ENCODE measurements around the gene SMIM29. TPM values are rescaled to one million over a fixed set of nuclear protein-coding genes. Genes with fewer than 3 reads are reported as not detected.

Gene SMIM29
- total RNA-seq, 4 donors from 2014 or later = 5.2 to 44.3 (median 20.0) TPM

GRCh38 chr6:34213772-34214171 is 35.0 kb downstream of the SMIM29 start:
- TF ChIP-seq POLR2A (IDR thresholded peaks at IDR 0.05) = no peak
- TF ChIP-seq, protein P1, sequence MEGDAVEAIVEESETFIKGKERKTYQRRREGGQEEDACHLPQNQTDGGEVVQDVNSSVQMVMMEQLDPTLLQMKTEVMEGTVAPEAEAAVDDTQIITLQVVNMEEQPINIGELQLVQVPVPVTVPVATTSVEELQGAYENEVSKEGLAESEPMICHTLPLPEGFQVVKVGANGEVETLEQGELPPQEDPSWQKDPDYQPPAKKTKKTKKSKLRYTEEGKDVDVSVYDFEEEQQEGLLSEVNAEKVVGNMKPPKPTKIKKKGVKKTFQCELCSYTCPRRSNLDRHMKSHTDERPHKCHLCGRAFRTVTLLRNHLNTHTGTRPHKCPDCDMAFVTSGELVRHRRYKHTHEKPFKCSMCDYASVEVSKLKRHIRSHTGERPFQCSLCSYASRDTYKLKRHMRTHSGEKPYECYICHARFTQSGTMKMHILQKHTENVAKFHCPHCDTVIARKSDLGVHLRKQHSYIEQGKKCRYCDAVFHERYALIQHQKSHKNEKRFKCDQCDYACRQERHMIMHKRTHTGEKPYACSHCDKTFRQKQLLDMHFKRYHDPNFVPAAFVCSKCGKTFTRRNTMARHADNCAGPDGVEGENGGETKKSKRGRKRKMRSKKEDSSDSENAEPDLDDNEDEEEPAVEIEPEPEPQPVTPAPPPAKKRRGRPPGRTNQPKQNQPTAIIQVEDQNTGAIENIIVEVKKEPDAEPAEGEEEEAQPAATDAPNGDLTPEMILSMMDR (IDR thresholded peaks at IDR 0.05) = no peak
- H3K27ac ChIP-seq = no peak overlapping the region
- H3K9me3 ChIP-seq = no peaks in the 10 kb centered on the region
- intact Hi-C loops (cut with DNase I; ENCODE audit: low total_unique reads) = no loop called here
- no peak for DNase-seq
- no peak overlapping the region for H3K4me3 ChIP-seq
- no peaks in the 10 kb centered on the region for H3K36me3 ChIP-seq
- H3K27me3 ChIP-seq = no peaks in the 10 kb centered on the region
- H3K4me1 ChIP-seq = no peaks in the 10 kb centered on the region

DNA sequence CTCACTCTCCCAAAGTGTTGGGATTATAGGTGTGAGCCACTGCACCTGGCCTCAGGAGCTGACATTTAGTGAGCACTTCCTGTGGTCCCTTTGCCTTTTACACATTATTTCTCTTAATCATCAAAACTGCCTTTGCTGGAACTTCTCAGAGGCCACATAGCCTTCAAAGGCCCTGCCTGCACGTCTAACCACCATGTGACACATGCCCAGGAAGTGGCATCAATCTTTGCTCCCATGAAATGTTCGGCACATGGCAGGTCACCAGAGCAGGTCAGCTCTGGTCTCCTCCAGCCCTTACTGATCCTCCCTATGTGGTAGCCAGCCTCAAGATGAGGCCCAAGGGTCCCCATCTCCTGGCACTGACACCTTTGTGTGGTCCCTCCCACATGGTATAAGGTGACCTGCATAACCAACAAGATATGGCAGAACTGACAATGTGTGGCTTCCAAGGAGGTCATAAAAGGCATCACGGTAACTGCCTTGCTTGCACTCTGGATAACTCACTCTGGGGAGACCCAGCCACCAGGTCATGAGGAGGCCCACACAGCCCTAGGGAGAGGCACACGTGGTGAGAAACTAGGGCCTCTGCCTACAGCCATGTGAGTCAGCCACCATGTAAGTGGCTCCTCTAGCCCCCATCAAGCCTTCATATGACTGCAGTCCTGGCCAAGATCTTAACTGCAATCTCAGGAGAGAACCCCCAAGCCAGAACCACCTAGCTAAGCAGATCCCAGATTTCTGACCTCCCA is 40.9 kb downstream of the SMIM29 start:
- Histone ChIP-seq H3K27me3 (no peaks in the 10 kb centered on the region), H3K36me3 (no peaks in the 10 kb centered on the region), H3K27ac (no peak overlapping the region), H3K4me3 (no peak overlapping the region), H3K4me1 (no peaks in the 10 kb centered on the region), H3K9me3 (no peaks in the 10 kb centered on the region)
- no peak for TF ChIP-seq POLR2A (IDR thresholded peaks at IDR 0.05)
- TF ChIP-seq, protein P1 (IDR thresholded peaks at IDR 0.05) = no peak
- no peak for DNase-seq
- intact Hi-C loops (cut with DNase I; ENCODE audit: low total_unique reads) = no loop called here

- no peaks in the 10 kb centered on the region for H3K36me3 ChIP-seq
- no peak overlapping the region for H3K4me3 ChIP-seq
- no peaks in the 10 kb centered on the region for H3K27me3 ChIP-seq
- H3K4me1 ChIP-seq = no peaks in the 10 kb centered on the region
- intact Hi-C loops (cut with DNase I; ENCODE audit: low total_unique reads) = no loop called here
- no peak for DNase-seq
- H3K27ac ChIP-seq = no peak overlapping the region
- no peaks in the 10 kb centered on the region for H3K9me3 ChIP-seq
- no peak for TF ChIP-seq POLR2A (IDR thresholded peaks at IDR 0.05)
- TF ChIP-seq, protein P1 (IDR thresholded peaks at IDR 0.05) = no peak
Observed at GRCh38 chr6:34206726-34207125, 42.1 kb downstream of the SMIM29 start.

DNA sequence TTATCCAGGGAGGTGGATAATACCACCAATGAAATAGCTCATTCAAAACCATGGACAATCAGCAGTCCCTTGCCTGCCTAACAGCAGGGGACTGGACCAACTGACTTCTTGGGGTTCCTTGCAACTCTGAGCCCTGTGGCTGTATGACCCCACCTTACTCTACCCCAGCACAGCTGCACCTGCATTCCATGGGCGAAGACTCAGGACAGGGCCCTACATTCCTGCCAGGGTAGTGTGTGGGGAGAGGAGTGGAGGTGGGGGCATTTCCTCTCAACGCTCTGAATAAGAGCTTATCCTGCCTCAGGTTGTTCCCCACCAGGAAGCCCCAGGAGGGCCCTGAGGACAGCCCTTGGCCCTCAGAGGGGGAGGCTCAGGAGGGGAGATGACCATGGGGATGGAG is 42.9 kb downstream of the SMIM29 start:
- TF ChIP-seq POLR2A (IDR thresholded peaks at IDR 0.05) = no peak
- TF ChIP-seq, protein P1 (IDR thresholded peaks at IDR 0.05) = no peak
- Histone ChIP-seq H3K9me3 (no peaks in the 10 kb centered on the region), H3K4me1 (no peaks in the 10 kb centered on the region), H3K27me3 (no peaks in the 10 kb centered on the region), H3K27ac (no peak overlapping the region), H3K36me3 (no peaks in the 10 kb centered on the region), H3K4me3 (no peak overlapping the region)
- intact Hi-C loops (cut with DNase I; ENCODE audit: low total_unique reads) = no loop called here
- no peak for DNase-seq

GRCh38 chr6:34205466-34205865 is 43.3 kb downstream of the SMIM29 start:
- no peak for TF ChIP-seq POLR2A (IDR thresholded peaks at IDR 0.05)
- TF ChIP-seq, protein P1 (IDR thresholded peaks at IDR 0.05) = no peak
- H3K27me3 ChIP-seq = no peaks in the 10 kb centered on the region
- no peaks in the 10 kb centered on the region for H3K9me3 ChIP-seq
- H3K4me1 ChIP-seq = no peaks in the 10 kb centered on the region
- H3K27ac ChIP-seq = no peak overlapping the region
- H3K36me3 ChIP-seq = no peaks in the 10 kb centered on the region
- DNase-seq = no peak
- H3K4me3 ChIP-seq = no peak overlapping the region
- intact Hi-C loops (cut with DNase I; ENCODE audit: low total_unique reads) = no loop called here
